ENCODE measurements around the gene PCDHGA2. TPM values are rescaled to one million over a fixed set of nuclear protein-coding genes. Genes with fewer than 3 reads are reported as not detected.

The PCDHGA2 gene
- total RNA-seq (2.8 and 4.5 TPM in 2 replicates), polyA plus RNA-seq (4.2 and 5.8 TPM in 2 replicates), polyA minus RNA-seq (ENCODE audit: low replicate concordance) (8.4 and 10.1 TPM in 2 replicates)
- 2.5 and 4.9 TPM in 2 replicates for polyA plus RNA-seq (2012)

GRCh38 chr5:141338538-141339306 lies at the start of gene PCDHGA2:
PCDHGA2 (plus strand) TSS chr5:141338760.
- Histone ChIP-seq H3K4me1 (ENCODE audit: control insufficient read depth, extremely low read depth, insufficient read depth, low read length) (no peaks in the 10 kb centered on the region), H3K27me3 (ENCODE audit: control insufficient read depth, insufficient read depth, low read length) (peaks cover 5% of the 10 kb centered on the region), H3K9me3 (ENCODE audit: control insufficient read depth, insufficient read depth, low read depth, low read length) (peaks cover 2% of the 10 kb centered on the region), H3K27ac (ENCODE audit: insufficient read depth, low read length) (no peak within 1 kb of the TSS), H3K4me2 (ENCODE audit: extremely low read depth, insufficient read depth, low read length) (peak within 1 kb of the TSS; percentile 59), H4K20me1 (ENCODE audit: control insufficient read depth, extremely low read depth, insufficient read depth, low read length) (no peaks in the 10 kb centered on the region), H3K4me3 (replicated peaks in 1 of 4; ENCODE audit: control extremely low read depth in 1 of 4, insufficient read depth in 1 of 4, low read depth in 3 of 4, low read length in 4 of 4) (peak within 1 kb of the TSS; percentile 30 to 57 (median 52)), H2AFZ (ENCODE audit: low read length) (peak within 1 kb of the TSS; percentile 73), H3K36me3 (ENCODE audit: control insufficient read depth, insufficient read depth, low read length) (no peaks in the 10 kb centered on the region), H3K79me2 (ENCODE audit: control insufficient read depth, insufficient read depth, low read length) (no peaks in the 10 kb centered on the region), H3K9ac (ENCODE audit: insufficient read depth, low read length) (peak within 1 kb of the TSS; percentile 30)
- no peak for TF ChIP-seq EZH2 (IDR thresholded peaks at IDR 0.05; ENCODE audit: low read length, missing control alignments)
- TF ChIP-seq CTCF (conservative IDR thresholded peaks at IDR 0.05 in 1 of 2, IDR thresholded peaks at IDR 0.05 in 1 of 2; ENCODE audit: low read depth in 1 of 2, low read length in 2 of 2): peak; percentile 56 to 64
- peak; percentile 48 to 65 for DNase-seq (ENCODE audit: low read depth in 2 of 2)

DNA sequence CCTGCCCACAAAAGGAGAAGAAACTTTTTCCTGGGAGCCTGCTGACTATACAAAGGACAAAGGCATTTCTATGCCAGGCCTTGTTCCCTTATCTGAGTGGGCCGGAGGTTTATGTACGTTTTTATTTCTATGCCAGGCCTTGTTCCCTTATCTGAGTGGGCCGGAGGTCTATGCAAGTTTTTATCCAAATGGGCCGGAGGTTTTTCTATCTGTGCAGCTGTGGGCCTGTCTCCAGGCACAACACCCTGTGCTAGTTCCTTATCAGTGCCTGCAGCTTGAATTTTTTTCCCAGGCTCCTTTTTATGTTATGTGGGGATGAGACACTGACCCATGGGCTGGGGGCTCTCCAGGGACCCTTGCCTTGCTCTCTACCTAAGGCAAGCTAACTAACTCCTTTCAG lies 40.2 kb upstream of the PCDHGA2 start:
- no peaks in the 10 kb centered on the region for H4K20me1 ChIP-seq (ENCODE audit: control insufficient read depth, extremely low read depth, insufficient read depth, low read length)
- no peak overlapping the region for H3K27ac ChIP-seq (ENCODE audit: insufficient read depth, low read length)
- H3K27me3 ChIP-seq (ENCODE audit: control insufficient read depth, insufficient read depth, low read length): no peaks in the 10 kb centered on the region
- no peak overlapping the region for H3K4me2 ChIP-seq (ENCODE audit: extremely low read depth, insufficient read depth, low read length)
- H3K4me1 ChIP-seq (ENCODE audit: control insufficient read depth, extremely low read depth, insufficient read depth, low read length): no peaks in the 10 kb centered on the region
- no peak overlapping the region for H2AFZ ChIP-seq (ENCODE audit: low read length)
- no peaks in the 10 kb centered on the region for H3K9me3 ChIP-seq (ENCODE audit: control insufficient read depth, insufficient read depth, low read depth, low read length)
- TF ChIP-seq EZH2 (IDR thresholded peaks at IDR 0.05; ENCODE audit: low read length, missing control alignments) (no peak), CTCF (conservative IDR thresholded peaks at IDR 0.05 in 1 of 2, IDR thresholded peaks at IDR 0.05 in 1 of 2; ENCODE audit: low read depth in 1 of 2, low read length in 2 of 2) (no peak)
- H3K36me3 ChIP-seq (ENCODE audit: control insufficient read depth, insufficient read depth, low read length): no peaks in the 10 kb centered on the region
- H3K79me2 ChIP-seq (ENCODE audit: control insufficient read depth, insufficient read depth, low read length): no peaks in the 10 kb centered on the region
- H3K9ac ChIP-seq (ENCODE audit: insufficient read depth, low read length): no peak overlapping the region
- no peak overlapping the region for H3K4me3 ChIP-seq (replicated peaks in 1 of 4; ENCODE audit: control extremely low read depth in 1 of 4, insufficient read depth in 1 of 4, low read depth in 3 of 4, low read length in 4 of 4)
- peak in 1 of 2 donors; percentile 8 for DNase-seq (ENCODE audit: low read depth in 2 of 2)

GRCh38 chr5:141303756-141304155 lies 34.8 kb upstream of the PCDHGA2 start, which contains the start of gene SLC25A2:
SLC25A2 (minus strand) TSS chr5:141304049; CDS start chr5:141303865, 184 bp downstream.
- no peaks in the 10 kb centered on the region for H3K9me3 ChIP-seq (ENCODE audit: control insufficient read depth, insufficient read depth, low read depth, low read length)
- H3K4me2 ChIP-seq (ENCODE audit: extremely low read depth, insufficient read depth, low read length): no peak within 1 kb of the TSS
- TF ChIP-seq CTCF (conservative IDR thresholded peaks at IDR 0.05 in 1 of 2, IDR thresholded peaks at IDR 0.05 in 1 of 2; ENCODE audit: low read depth in 1 of 2, low read length in 2 of 2): no peak
- TF ChIP-seq EZH2 (IDR thresholded peaks at IDR 0.05; ENCODE audit: low read length, missing control alignments): no peak
- H3K9ac ChIP-seq (ENCODE audit: insufficient read depth, low read length): no peak within 1 kb of the TSS
- DNase-seq (ENCODE audit: low read depth in 2 of 2): no peak
- H3K79me2 ChIP-seq (ENCODE audit: control insufficient read depth, insufficient read depth, low read length): no peaks in the 10 kb centered on the region
- H3K27me3 ChIP-seq (ENCODE audit: control insufficient read depth, insufficient read depth, low read length): no peaks in the 10 kb centered on the region
- no peaks in the 10 kb centered on the region for H4K20me1 ChIP-seq (ENCODE audit: control insufficient read depth, extremely low read depth, insufficient read depth, low read length)
- H3K4me1 ChIP-seq (ENCODE audit: control insufficient read depth, extremely low read depth, insufficient read depth, low read length): no peaks in the 10 kb centered on the region
- H3K36me3 ChIP-seq (ENCODE audit: control insufficient read depth, insufficient read depth, low read length): no peaks in the 10 kb centered on the region
- no peak within 1 kb of the TSS for H3K4me3 ChIP-seq (replicated peaks in 1 of 4; ENCODE audit: control extremely low read depth in 1 of 4, insufficient read depth in 1 of 4, low read depth in 3 of 4, low read length in 4 of 4)
- no peak within 1 kb of the TSS for H2AFZ ChIP-seq (ENCODE audit: low read length)
- no peak within 1 kb of the TSS for H3K27ac ChIP-seq (ENCODE audit: insufficient read depth, low read length)
